Thyroid gland (tissue), 4 donors: ENCODE data around the gene DLK1. TPM values are rescaled to one million over a fixed set of nuclear protein-coding genes. Genes with fewer than 3 reads are reported as not detected.

Experiments
- DNase-seq, 2 donors: peaks; one replicate each; pipeline ENCODE4 v3.0.0-alpha.2; 2019
- H3K27ac ChIP-seq, 3 donors: fragments of 200-600 bp; sonication (generic); 1 replicate in 2 of 3; 2 replicates in 1 of 3; pipeline ENCODE4 v1.5.1; 2016 to 2019; ENCODE audit warnings: mild to moderate bottlenecking in 1 of 3, moderate library complexity in 1 of 3
- H3K27me3 ChIP-seq: fragments of 200-600 bp; sonication (generic); one replicate; pipeline ENCODE4 v1.5.1; 2019
- H3K36me3 ChIP-seq, 2 donors: fragments of 200-600 bp; sonication (generic); one replicate each; pipeline ENCODE4 v1.5.1; 2016 to 2019
- H3K4me1 ChIP-seq, 2 donors: fragments of 200-600 bp; sonication (generic); one replicate each; pipeline ENCODE4 v1.5.1; 2017 to 2019
- H3K4me3 ChIP-seq, 3 donors: fragments of 200-600 bp; sonication (generic); replicated peaks in 1 of 3; 1 replicate in 2 of 3; 2 replicates in 1 of 3; pipeline ENCODE4 v1.5.1; 2016; ENCODE audit warnings: mild to moderate bottlenecking in 1 of 3
- H3K9me3 ChIP-seq: fragments of 200-600 bp; sonication (generic); one replicate; pipeline ENCODE4 v1.5.1; 2017
- CTCF ChIP-seq, 6 experiments: fragments of 200-600 bp in 3 of 6; fragments of 450-650 bp in 3 of 6; sonication (generic) in 3 of 6; IDR thresholded peaks; one replicate each; pipeline ENCODE4 v1.5.1; 2016 to 2019; ENCODE audit warnings: antibody characterized with exemption in 6 of 6, mild to moderate bottlenecking in 2 of 6, inconsistent platforms in 1 of 6, moderate library complexity in 1 of 6
- POLR2A ChIP-seq, 2 donors: fragments of 450-650 bp; IDR thresholded peaks; one replicate each; pipeline ENCODE4 v1.6.1; 2017; ENCODE audit warnings: antibody characterized with exemption in 2 of 2, mild to moderate bottlenecking in 2 of 2, moderate library complexity in 1 of 2
- WGBS, 2 donors: methylation state at CpG; one replicate each; pipeline ENCODE4 v1.1.5; 2017; 5-methylcytosine and 5-hydroxymethylcytosine counted together
- intact Hi-C: fragments of 100-400 bp; cut with DNase I; formaldehyde crosslinking; loops from one replicate; pipeline ENCODE4 v1.15.1; 2023
- total RNA-seq, 4 donors: library from RNA; depleted of rRNA; stranded (reverse); fragments of >200 nt; gene quantifications; one replicate each; pipeline ENCODE4 v1.2.3, GENCODE V29; 2016

Gene DLK1
- total RNA-seq, 4 donors from 2014 or later: 0.40 TPM; not detected in 3

- Histone ChIP-seq H3K4me1 (no peaks in the 10 kb centered on the region), H3K4me3 (no peak overlapping the region), H3K27me3 (no peaks in the 10 kb centered on the region), H3K27ac (no peak overlapping the region), H3K36me3 (no peaks in the 10 kb centered on the region), H3K9me3 (no peaks in the 10 kb centered on the region)
- TF ChIP-seq CTCF (IDR thresholded peaks at IDR 0.05) (no peak), POLR2A (IDR thresholded peaks at IDR 0.05) (no peak)
- no peak for DNase-seq
- WGBS, 2 donors: 86 to 92% methylated on average over 3 to 6 of the region's 7 CpGs
- intact Hi-C loops: no loop called here
These were observed 39.3 kb downstream of the DLK1 start for GRCh38 chr14:100765991-100766390.

- no peak for DNase-seq
- Histone ChIP-seq H3K4me3 (no peak overlapping the region), H3K27ac (no peak overlapping the region), H3K36me3 (no peaks in the 10 kb centered on the region), H3K9me3 (no peaks in the 10 kb centered on the region), H3K4me1 (no peaks in the 10 kb centered on the region), H3K27me3 (no peaks in the 10 kb centered on the region)
- WGBS, 2 donors: 77 to 78% methylated on average over 15 of the region's 15 CpGs
- no peak for TF ChIP-seq CTCF (IDR thresholded peaks at IDR 0.05)
- no peak for TF ChIP-seq POLR2A (IDR thresholded peaks at IDR 0.05)
- intact Hi-C loops: no loop called here
These were observed 40.5 kb downstream of the DLK1 start for GRCh38 chr14:100767003-100767787.

GRCh38 chr14:100767788-100768536, 41.3 kb downstream of the DLK1 start:
- Histone ChIP-seq H3K36me3 (no peaks in the 10 kb centered on the region), H3K9me3 (no peaks in the 10 kb centered on the region), H3K27me3 (no peaks in the 10 kb centered on the region), H3K4me1 (no peaks in the 10 kb centered on the region), H3K27ac (no peak overlapping the region), H3K4me3 (no peak overlapping the region)
- WGBS, 2 donors: 79 to 87% methylated on average over 11 to 13 of the region's 14 CpGs
- no peak for DNase-seq
- TF ChIP-seq CTCF (IDR thresholded peaks at IDR 0.05): no peak
- no peak for TF ChIP-seq POLR2A (IDR thresholded peaks at IDR 0.05)
- intact Hi-C loops: no loop called here

GRCh38 chr14:100769035-100769939, 42.6 kb downstream of the DLK1 start:
- no peaks in the 10 kb centered on the region for H3K27me3 ChIP-seq
- 80 to 82% methylated on average over 26 to 32 of the region's 32 CpGs for WGBS, 2 donors
- no peak for DNase-seq

More at GRCh38 chr14:100769035-100769939, 42.6 kb downstream of the DLK1 start:
- no peaks in the 10 kb centered on the region for H3K9me3 ChIP-seq
- intact Hi-C loops: no loop called here
- H3K36me3 ChIP-seq: no peaks in the 10 kb centered on the region
- H3K4me1 ChIP-seq: no peaks in the 10 kb centered on the region
- H3K27ac ChIP-seq: no peak overlapping the region
- no peak overlapping the region for H3K4me3 ChIP-seq
- TF ChIP-seq CTCF (IDR thresholded peaks at IDR 0.05) (no peak), POLR2A (IDR thresholded peaks at IDR 0.05) (no peak)
